ENCODE measurements around the gene ECSCR.
A peak's percentile ranks its signal among the peaks of the same experiment; 100 is the strongest.
"Not testable (repeated sequence)": the region's sequence is repeated elsewhere in the genome, so short reads cannot be mapped to it uniquely, and the experiment has no call there.

ECSCR gene

DNA sequence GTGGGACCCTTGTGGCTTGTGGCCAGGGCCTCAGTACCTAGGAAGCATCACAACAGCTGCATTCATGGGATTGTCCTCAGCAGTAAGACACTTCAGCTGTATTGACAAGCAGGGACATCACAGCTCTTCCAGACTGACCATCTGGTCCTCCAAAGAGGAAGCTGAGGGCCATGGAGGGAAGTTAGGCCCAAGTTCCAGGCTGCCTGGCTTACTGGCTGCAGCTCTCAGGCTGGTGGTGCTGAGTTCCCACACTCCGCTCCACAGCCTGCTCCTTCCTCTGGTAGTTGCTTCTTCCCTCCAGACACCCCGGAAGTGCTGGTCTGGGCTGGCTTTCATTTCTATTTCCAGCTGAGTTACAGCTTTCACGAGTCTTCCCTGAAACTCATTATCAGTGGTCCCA, 25.7 kb upstream of the ECSCR start:
- H3K9ac ChIP-seq (ENCODE audit: low read length in 5 of 5), result no peak overlapping the region
- peaks cover 10 to 37% (median 14%) of the 10 kb centered on the region in 5 donors for H3K4me1 ChIP-seq (ENCODE audit: control insufficient read depth in 5 of 5, insufficient read depth in 5 of 5, low read length in 5 of 5)
- H3K4me3 ChIP-seq (ENCODE audit: low read depth in 1 of 5, low read length in 5 of 5), result no peak overlapping the region
- no peaks in the 10 kb centered on the region for H3K9me3 ChIP-seq (ENCODE audit: control insufficient read depth in 5 of 5, low read length in 5 of 5)
- no peak overlapping the region for H3K27ac ChIP-seq (ENCODE audit: low read depth, low read length)
- no peaks in the 10 kb centered on the region for H3K36me3 ChIP-seq (ENCODE audit: control insufficient read depth in 5 of 5, insufficient read depth in 5 of 5, low read length in 5 of 5)
- H3K27me3 ChIP-seq (ENCODE audit: control insufficient read depth in 5 of 5, insufficient read depth in 4 of 5, low read length in 5 of 5), result no peaks in the 10 kb centered on the region

DNA sequence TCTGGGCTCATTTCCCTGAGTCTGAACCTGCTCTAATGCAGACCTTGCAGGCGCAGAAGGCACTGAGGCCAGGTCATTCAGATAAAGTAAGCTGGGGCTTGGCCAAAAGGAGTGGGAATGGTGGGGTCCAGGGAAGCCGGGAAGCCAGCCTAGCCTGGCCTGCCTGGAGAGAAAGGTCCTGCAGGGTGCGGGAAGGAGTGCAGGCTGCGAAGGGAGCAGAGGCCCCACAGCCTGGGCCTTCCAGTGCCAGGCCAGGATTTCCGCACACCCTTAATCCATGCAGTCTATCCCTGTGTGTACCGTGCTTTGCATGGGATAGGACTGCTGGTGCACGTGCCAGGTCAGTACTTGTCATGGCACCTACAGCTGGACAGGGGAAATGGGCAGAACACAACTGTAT, 23.7 kb upstream of the ECSCR start:
- Histone ChIP-seq H3K9ac (ENCODE audit: low read length in 5 of 5) (no peak overlapping the region), H3K36me3 (ENCODE audit: control insufficient read depth in 5 of 5, insufficient read depth in 5 of 5, low read length in 5 of 5) (no peaks in the 10 kb centered on the region), H3K9me3 (ENCODE audit: control insufficient read depth in 5 of 5, low read length in 5 of 5) (no peaks in the 10 kb centered on the region), H3K27me3 (ENCODE audit: control insufficient read depth in 5 of 5, insufficient read depth in 4 of 5, low read length in 5 of 5) (no peaks in the 10 kb centered on the region), H3K27ac (ENCODE audit: low read depth, low read length) (no peak overlapping the region), H3K4me1 (ENCODE audit: control insufficient read depth in 5 of 5, insufficient read depth in 5 of 5, low read length in 5 of 5) (peaks cover 10 to 47% (median 21%) of the 10 kb centered on the region in 5 donors), H3K4me3 (ENCODE audit: low read depth in 1 of 5, low read length in 5 of 5) (no peak overlapping the region)

DNA sequence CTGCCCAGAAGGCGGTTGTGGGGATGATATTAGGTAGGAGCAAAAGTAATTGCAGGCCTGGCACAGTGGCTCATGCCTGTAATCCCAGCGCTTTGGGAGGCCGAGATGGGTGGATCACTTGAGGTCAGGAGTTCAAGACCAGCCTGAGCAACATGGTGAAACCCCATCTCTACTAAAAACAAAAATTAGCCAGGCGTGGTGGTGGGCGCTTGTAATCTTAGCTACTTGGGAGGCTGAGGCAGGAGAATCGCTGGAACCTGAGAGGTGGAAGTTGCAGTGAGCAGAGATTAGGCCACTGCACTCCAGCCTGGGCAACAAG, 20.3 kb upstream of the ECSCR start:
- not testable (repeated sequence) for H3K9me3 ChIP-seq (ENCODE audit: control insufficient read depth in 5 of 5, low read length in 5 of 5); H3K27me3 ChIP-seq (ENCODE audit: control insufficient read depth in 5 of 5, insufficient read depth in 4 of 5, low read length in 5 of 5)
- Histone ChIP-seq H3K4me1 (ENCODE audit: control insufficient read depth in 5 of 5, insufficient read depth in 5 of 5, low read length in 5 of 5) (peaks cover 8 to 46% (median 25%) of the 10 kb centered on the region in 5 donors), H3K4me3 (ENCODE audit: low read depth in 1 of 5, low read length in 5 of 5) (peak overlapping the region in 3 of 5 donors; percentile 71 to 75 (median 73)), H3K27ac (ENCODE audit: low read depth, low read length) (peak overlapping the region; percentile 91), H3K36me3 (ENCODE audit: control insufficient read depth in 5 of 5, insufficient read depth in 5 of 5, low read length in 5 of 5) (peaks cover 0 to 15% (median 8%) of the 10 kb centered on the region in 5 donors), H3K9ac (ENCODE audit: low read length in 5 of 5) (peak overlapping the region in 1 of 5 donors; percentile 88)

DNA sequence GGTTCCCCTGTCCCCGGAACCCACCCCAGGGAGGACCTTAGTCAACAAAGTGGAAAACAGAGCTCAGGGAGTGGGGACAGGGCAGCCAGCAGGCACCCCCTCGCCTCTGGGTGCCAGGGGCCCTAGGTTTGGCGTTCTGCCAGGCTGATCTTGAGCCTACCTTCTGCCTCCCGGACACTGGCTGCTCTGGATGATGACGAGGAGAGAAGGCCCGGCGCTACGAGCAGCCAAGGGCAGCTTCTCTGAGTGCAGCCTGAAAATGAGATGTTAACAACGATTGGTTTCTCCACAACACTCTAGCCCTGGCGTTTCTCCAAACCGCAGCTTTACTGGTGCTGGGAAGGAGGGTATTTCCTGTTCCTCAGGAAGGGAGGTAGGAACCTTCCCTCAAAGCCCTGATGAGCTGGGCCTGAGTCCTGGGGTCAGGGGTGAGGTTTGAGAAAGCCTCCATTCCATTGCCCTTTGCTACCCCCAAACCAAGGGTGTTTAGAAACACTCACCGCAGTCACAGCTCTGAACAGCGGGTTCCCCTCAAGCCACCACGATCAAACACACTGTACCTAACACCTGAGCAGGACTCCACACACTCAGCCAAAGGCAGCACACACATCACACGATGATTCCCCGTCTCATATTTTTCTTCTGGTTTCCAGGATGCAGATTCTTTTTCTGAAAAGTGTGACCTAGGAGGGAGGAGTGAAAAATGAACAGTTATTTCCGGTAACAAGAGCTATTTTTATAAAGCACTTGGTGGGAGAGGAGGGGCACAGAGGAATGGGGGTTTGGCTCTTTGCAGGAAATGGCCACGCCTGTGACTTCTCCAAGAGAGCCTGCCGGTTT, 19.7 kb upstream of the ECSCR start, which contains the start of gene STING1:
Gene STING1 (minus strand): TSS at position 709 of the 840 bp plus-strand sequence. CDS start 1,054 bp downstream, outside the sequence.
- Histone ChIP-seq H3K36me3 (ENCODE audit: control insufficient read depth in 5 of 5, insufficient read depth in 5 of 5, low read length in 5 of 5) (peaks cover 0 to 20% (median 14%) of the 10 kb centered on the region in 5 donors), H3K4me3 (ENCODE audit: low read depth in 1 of 5, low read length in 5 of 5) (peak within 1 kb of the TSS; percentile 48 to 77 (median 73)), H3K4me1 (ENCODE audit: control insufficient read depth in 5 of 5, insufficient read depth in 5 of 5, low read length in 5 of 5) (peaks cover 8 to 41% (median 25%) of the 10 kb centered on the region in 5 donors), H3K27me3 (ENCODE audit: control insufficient read depth in 5 of 5, insufficient read depth in 4 of 5, low read length in 5 of 5) (no peaks in the 10 kb centered on the region), H3K9me3 (ENCODE audit: control insufficient read depth in 5 of 5, low read length in 5 of 5) (no peaks in the 10 kb centered on the region), H3K9ac (ENCODE audit: low read length in 5 of 5) (peak within 1 kb of the TSS; percentile 43 to 88 (median 77)), H3K27ac (ENCODE audit: low read depth, low read length) (peak within 1 kb of the TSS; percentile 91)

DNA sequence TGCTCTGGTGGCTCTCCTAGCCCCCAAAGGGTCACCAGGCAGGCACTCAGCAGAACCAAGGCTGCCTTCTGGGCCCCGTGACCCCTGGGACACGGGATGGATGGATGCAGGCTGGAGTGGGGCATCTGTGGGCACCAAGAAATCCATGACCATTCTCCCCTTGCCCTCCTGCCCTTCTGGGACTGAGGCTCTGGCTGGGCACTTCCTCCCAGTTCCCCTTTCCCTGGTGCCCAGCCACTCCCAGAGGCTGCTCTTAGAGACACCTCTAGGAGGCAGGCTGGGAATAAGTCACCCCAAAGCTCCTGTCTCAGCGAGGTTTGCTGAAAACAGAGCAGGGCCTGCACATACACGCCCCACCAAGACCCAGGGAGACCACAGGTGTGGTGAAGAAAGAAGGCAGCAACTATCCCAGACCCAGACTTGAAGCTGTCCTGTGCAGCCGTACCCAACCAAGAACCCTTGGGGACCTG, 19.1 kb upstream of the ECSCR start:
- peak overlapping the region; percentile 91 for H3K27ac ChIP-seq (ENCODE audit: low read depth, low read length)
- H3K9me3 ChIP-seq (ENCODE audit: control insufficient read depth in 5 of 5, low read length in 5 of 5), result no peaks in the 10 kb centered on the region
- peak overlapping the region; percentile 48 to 77 (median 73) for H3K4me3 ChIP-seq (ENCODE audit: low read depth in 1 of 5, low read length in 5 of 5)
- peaks cover 0 to 26% (median 18%) of the 10 kb centered on the region in 5 donors for H3K36me3 ChIP-seq (ENCODE audit: control insufficient read depth in 5 of 5, insufficient read depth in 5 of 5, low read length in 5 of 5)
- peaks cover 8 to 38% (median 25%) of the 10 kb centered on the region in 5 donors for H3K4me1 ChIP-seq (ENCODE audit: control insufficient read depth in 5 of 5, insufficient read depth in 5 of 5, low read length in 5 of 5)
- no peaks in the 10 kb centered on the region for H3K27me3 ChIP-seq (ENCODE audit: control insufficient read depth in 5 of 5, insufficient read depth in 4 of 5, low read length in 5 of 5)
- H3K9ac ChIP-seq (ENCODE audit: low read length in 5 of 5), result peak overlapping the region; percentile 43 to 88 (median 77)

DNA sequence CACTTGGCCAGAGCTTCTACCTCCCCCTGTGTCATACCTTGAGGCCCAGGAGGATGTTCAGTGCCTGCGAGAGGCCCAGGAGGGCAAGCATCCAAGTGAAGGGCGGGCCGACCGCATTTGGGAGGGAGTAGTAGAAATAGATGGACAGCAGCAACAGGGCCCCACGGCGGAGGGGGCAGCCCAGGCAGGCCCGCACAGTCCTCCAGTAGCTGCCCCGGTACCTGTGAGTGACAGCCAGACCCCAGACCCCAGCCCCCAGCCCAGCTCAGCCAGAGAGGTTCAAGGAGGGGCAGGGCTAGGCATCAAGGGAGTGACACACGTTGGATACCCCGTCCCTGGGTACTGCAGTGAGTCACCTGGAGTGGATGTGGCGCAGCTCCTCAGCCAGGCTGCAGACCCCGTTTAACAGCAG, 18.6 kb upstream of the ECSCR start:
- H3K27me3 ChIP-seq (ENCODE audit: control insufficient read depth in 5 of 5, insufficient read depth in 4 of 5, low read length in 5 of 5), result no peaks in the 10 kb centered on the region
- H3K4me1 ChIP-seq (ENCODE audit: control insufficient read depth in 5 of 5, insufficient read depth in 5 of 5, low read length in 5 of 5), result peaks cover 8 to 37% (median 25%) of the 10 kb centered on the region in 5 donors
- no peaks in the 10 kb centered on the region for H3K9me3 ChIP-seq (ENCODE audit: control insufficient read depth in 5 of 5, low read length in 5 of 5)
- peak overlapping the region; percentile 48 to 77 (median 73) for H3K4me3 ChIP-seq (ENCODE audit: low read depth in 1 of 5, low read length in 5 of 5)
- peaks cover 0 to 30% (median 20%) of the 10 kb centered on the region in 5 donors for H3K36me3 ChIP-seq (ENCODE audit: control insufficient read depth in 5 of 5, insufficient read depth in 5 of 5, low read length in 5 of 5)
- H3K9ac ChIP-seq (ENCODE audit: low read length in 5 of 5), result peak overlapping the region in 4 of 5 donors; percentile 17 to 88 (median 71)
- H3K27ac ChIP-seq (ENCODE audit: low read depth, low read length), result peak overlapping the region; percentile 91

DNA sequence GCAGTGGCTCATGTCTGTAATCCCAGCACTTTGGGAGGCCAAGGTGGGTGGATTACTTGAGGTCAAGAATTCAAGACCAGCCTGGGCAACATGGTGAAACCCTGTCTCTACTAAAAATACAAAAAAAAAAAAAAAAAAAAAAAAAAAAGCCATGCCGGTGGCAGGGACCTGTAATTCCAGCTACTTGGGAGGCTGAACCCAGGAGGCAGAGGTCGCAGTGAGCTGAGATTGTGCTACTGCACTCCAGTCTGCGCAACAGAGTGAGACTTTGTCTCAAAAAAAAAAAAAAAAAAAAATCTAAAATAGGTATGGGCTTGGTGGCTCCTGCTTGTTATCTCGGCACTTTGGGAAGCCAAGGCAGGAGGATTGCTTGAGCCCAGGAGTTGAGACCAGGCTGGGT, 17.2 kb upstream of the ECSCR start:
- H3K27me3 ChIP-seq (ENCODE audit: control insufficient read depth in 5 of 5, insufficient read depth in 4 of 5, low read length in 5 of 5); H3K9ac ChIP-seq (ENCODE audit: low read length in 5 of 5); H3K4me3 ChIP-seq (ENCODE audit: low read depth in 1 of 5, low read length in 5 of 5); H3K27ac ChIP-seq (ENCODE audit: low read depth, low read length); H3K9me3 ChIP-seq (ENCODE audit: control insufficient read depth in 5 of 5, low read length in 5 of 5): not testable (repeated sequence)
- H3K36me3 ChIP-seq (ENCODE audit: control insufficient read depth in 5 of 5, insufficient read depth in 5 of 5, low read length in 5 of 5), result peaks cover 0 to 44% (median 27%) of the 10 kb centered on the region in 5 donors
- peaks cover 5 to 46% (median 32%) of the 10 kb centered on the region in 5 donors for H3K4me1 ChIP-seq (ENCODE audit: control insufficient read depth in 5 of 5, insufficient read depth in 5 of 5, low read length in 5 of 5)

DNA sequence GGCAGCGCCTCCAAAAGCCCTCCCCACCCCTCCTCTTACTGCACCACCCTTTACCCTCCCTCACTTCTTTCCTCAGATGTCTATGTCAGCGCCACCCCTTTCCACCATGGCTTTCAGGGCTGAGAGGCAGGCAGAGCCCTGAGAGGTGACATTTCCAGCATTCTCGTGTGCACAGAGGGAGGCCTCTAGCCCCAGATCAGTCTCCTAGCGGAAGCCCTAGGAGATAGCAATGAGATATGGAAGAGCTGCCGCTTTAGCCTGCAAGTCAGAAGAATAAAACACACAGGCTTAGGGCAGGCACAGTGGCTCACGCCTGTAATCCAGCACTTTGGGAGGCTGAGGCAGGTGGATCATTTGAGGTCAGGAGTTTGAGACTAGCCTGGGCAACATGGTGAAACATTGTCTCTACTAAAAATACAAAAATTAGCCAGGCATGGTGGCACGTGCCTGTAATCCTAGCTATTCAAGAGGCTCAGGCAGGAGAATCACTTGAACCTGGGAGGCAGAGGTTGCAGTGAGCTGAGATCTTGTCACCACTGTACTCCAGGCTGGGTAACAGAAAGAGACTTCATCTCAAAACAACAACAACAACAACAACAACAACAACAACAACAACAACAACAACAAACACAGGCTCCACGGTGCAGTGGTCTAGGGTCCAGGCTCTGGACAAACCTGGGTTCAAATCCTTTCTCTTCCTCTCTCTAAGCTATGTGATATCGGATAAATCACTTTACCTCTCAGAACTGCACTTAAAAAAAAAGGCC, 16.3 kb upstream of the ECSCR start:
- H3K4me3 ChIP-seq (ENCODE audit: low read depth in 1 of 5, low read length in 5 of 5); H3K9me3 ChIP-seq (ENCODE audit: control insufficient read depth in 5 of 5, low read length in 5 of 5); H3K27me3 ChIP-seq (ENCODE audit: control insufficient read depth in 5 of 5, insufficient read depth in 4 of 5, low read length in 5 of 5); H3K27ac ChIP-seq (ENCODE audit: low read depth, low read length); H3K9ac ChIP-seq (ENCODE audit: low read length in 5 of 5): not testable (repeated sequence)
- peaks cover 5 to 49% (median 32%) of the 10 kb centered on the region in 5 donors for H3K4me1 ChIP-seq (ENCODE audit: control insufficient read depth in 5 of 5, insufficient read depth in 5 of 5, low read length in 5 of 5)
- H3K36me3 ChIP-seq (ENCODE audit: control insufficient read depth in 5 of 5, insufficient read depth in 5 of 5, low read length in 5 of 5), result peaks cover 0 to 44% (median 27%) of the 10 kb centered on the region in 5 donors

DNA sequence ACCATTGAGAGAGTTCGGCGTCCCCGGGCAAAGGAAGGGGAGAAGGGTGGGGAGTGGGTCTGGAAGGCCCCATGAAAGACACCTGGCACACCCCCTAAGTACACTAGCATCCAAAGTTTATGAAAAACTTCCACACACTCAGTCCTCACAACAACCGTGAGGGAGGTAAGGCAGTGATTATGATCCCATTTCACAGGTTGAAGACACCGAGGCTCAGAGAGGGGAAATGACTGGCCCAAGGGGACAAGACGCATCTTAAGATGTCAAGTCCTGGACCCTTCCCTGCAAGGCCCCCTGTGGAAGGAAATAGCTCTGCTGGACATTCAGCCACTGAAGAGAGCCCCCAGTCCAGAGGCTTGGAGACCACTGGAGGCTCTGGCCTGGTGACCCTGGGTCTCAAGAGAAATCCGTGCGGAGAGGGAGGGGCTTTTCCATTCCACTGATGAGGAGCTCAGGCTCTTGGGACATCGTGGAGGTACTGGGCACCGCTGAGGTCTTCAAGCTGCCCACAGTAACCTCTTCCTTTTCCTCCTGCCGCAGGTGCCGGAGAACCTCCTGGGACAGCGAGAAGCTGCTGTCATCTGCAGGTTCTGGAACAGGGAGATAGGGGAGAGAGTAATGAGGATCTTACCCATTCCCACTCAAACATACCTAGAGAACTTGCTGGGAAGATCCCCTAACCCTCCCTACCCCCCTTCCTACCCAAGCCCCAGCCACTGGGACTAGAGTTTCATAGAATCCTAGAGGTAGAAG, 13.5 kb upstream of the ECSCR start:
- H3K4me3 ChIP-seq (ENCODE audit: low read depth in 1 of 5, low read length in 5 of 5), result no peak overlapping the region
- no peaks in the 10 kb centered on the region for H3K9me3 ChIP-seq (ENCODE audit: control insufficient read depth in 5 of 5, low read length in 5 of 5)
- H3K36me3 ChIP-seq (ENCODE audit: control insufficient read depth in 5 of 5, insufficient read depth in 5 of 5, low read length in 5 of 5), result peaks cover 0 to 44% (median 27%) of the 10 kb centered on the region in 5 donors
- H3K4me1 ChIP-seq (ENCODE audit: control insufficient read depth in 5 of 5, insufficient read depth in 5 of 5, low read length in 5 of 5), result peaks cover 3 to 43% (median 30%) of the 10 kb centered on the region in 5 donors
- no peak overlapping the region for H3K27ac ChIP-seq (ENCODE audit: low read depth, low read length)
- no peaks in the 10 kb centered on the region for H3K27me3 ChIP-seq (ENCODE audit: control insufficient read depth in 5 of 5, insufficient read depth in 4 of 5, low read length in 5 of 5)
- H3K9ac ChIP-seq (ENCODE audit: low read length in 5 of 5), result no peak overlapping the region

Data from subcutaneous abdominal adipose tissue (tissue), 5 donors.